ENCODE results near the gene LRRIQ1. TPM values are rescaled to one million over a fixed set of nuclear protein-coding genes. Genes with fewer than 3 reads are reported as not detected.

Gene LRRIQ1
- total RNA-seq, 2 experiments from 2014 or later = not detected

DNA sequence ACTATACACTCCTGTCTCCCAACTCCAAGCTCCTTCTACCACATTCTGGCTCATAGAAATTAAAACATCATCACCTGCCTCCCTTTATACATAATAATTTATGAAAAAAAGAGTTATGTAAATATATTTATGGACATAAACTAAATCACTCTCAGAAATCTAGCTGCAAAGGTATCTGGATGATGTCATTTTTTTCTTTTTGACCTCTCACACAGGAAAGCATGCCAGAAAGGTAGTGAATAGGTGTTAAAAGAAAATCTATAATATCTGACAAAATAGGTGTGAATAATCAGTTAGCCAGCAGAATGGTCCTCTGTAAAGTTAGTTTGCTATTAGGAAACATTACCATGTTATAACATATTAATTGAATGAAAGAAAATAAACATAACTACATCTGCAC lies 7.7 kb downstream of the LRRIQ1 start:
- CTCF ChIA-PET = interaction anchor here (1.0 to 1.4 kb wide), 2 partner anchors 13 to 34 kb away, joined by 3 read pairs; no protein-coding TSS in a partner anchor
- intact Hi-C loops (cut with micrococcal nuclease) = no loop called here
- POLR2A ChIA-PET = no interaction called here
- Mint-ChIP-seq H3K4me1 (ENCODE audit: low read depth) (no peaks in the 10 kb centered on the region), H3K27ac (no peak overlapping the region), H3K4me3 (no peak overlapping the region), H3K36me3 (ENCODE audit: low read depth) (no peaks in the 10 kb centered on the region), H3K9me3 (no peaks in the 10 kb centered on the region), H3K27me3 (no peaks in the 10 kb centered on the region)
- no peak for ATAC-seq
- no peak for DNase-seq
- TF ChIP-seq, protein P1, sequence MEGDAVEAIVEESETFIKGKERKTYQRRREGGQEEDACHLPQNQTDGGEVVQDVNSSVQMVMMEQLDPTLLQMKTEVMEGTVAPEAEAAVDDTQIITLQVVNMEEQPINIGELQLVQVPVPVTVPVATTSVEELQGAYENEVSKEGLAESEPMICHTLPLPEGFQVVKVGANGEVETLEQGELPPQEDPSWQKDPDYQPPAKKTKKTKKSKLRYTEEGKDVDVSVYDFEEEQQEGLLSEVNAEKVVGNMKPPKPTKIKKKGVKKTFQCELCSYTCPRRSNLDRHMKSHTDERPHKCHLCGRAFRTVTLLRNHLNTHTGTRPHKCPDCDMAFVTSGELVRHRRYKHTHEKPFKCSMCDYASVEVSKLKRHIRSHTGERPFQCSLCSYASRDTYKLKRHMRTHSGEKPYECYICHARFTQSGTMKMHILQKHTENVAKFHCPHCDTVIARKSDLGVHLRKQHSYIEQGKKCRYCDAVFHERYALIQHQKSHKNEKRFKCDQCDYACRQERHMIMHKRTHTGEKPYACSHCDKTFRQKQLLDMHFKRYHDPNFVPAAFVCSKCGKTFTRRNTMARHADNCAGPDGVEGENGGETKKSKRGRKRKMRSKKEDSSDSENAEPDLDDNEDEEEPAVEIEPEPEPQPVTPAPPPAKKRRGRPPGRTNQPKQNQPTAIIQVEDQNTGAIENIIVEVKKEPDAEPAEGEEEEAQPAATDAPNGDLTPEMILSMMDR (IDR thresholded peaks at IDR 0.05) = no peak

DNA sequence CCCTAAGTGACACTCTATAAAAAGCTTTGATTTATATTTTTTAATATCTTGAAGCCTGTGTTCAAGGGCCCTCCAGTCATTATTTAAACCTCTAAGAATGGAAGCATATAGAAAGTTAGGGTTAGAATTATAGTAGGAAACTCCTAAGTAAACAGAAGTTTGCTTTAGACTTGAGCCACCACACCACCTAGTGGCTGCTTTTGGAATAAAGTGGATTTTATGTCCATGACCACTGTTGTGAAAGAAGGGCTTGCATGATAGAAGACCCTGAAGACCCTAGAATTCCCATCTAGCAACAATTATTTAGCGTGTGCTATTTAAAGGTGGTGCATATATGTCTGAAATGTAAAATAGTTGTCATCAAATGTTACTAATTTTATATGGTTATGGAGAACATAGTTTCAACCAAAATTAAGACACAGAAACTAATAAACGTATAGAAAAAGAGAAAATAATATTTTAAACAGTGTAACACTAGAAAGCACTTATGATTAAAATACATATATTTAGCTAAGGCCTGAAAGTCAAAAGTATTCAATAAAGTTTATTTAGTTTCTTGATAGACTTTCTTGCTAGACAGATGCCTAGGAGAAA lies 21.3 kb downstream of the LRRIQ1 start:
- Mint-ChIP-seq H3K9me3 (no peaks in the 10 kb centered on the region), H3K27ac (no peak overlapping the region), H3K36me3 (ENCODE audit: low read depth) (no peaks in the 10 kb centered on the region), H3K4me3 (no peak overlapping the region), H3K4me1 (ENCODE audit: low read depth) (no peaks in the 10 kb centered on the region), H3K27me3 (no peaks in the 10 kb centered on the region)
- intact Hi-C loops (cut with micrococcal nuclease) = loop anchor here (10.0 kb wide), 1 partner anchor 183 kb away; no protein-coding TSS in a partner anchor
- ChIA-PET POLR2A (no interaction called here), CTCF (interaction anchor here (0.9 to 2.9 kb wide), 13 partner anchors 8 to 815 kb away, joined by 3 to 23 read pairs (median 4); no protein-coding TSS in a partner anchor)
- ATAC-seq = no peak
- TF ChIP-seq, protein P1 (IDR thresholded peaks at IDR 0.05) = peak; percentile 81
- DNase-seq = peak; percentile 41

DNA sequence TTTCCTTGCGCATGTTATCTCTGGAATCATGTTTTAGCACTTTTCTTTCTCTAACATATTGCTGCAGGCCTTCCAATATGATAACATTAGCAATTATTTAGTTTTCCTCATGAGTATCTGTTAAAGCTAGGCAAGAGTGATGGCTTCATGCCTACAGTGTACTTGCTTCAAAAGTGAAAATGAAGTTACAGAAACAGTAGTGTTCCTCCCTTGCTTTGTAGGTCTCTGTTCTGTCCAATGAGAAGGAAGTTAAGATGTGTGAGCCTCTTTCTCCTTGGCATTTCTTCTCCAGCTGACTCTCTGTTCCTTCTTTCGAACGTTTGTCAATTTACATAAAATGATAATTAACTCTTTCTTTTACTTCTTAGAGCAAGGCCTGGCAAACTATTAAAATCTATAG lies 22.2 kb downstream of the LRRIQ1 start:
- Mint-ChIP-seq H3K36me3 (ENCODE audit: low read depth) (no peaks in the 10 kb centered on the region), H3K27me3 (no peaks in the 10 kb centered on the region), H3K4me1 (ENCODE audit: low read depth) (no peaks in the 10 kb centered on the region), H3K27ac (no peak overlapping the region), H3K9me3 (no peaks in the 10 kb centered on the region), H3K4me3 (no peak overlapping the region)
- DNase-seq = no peak
- ATAC-seq = no peak
- TF ChIP-seq, protein P1 (IDR thresholded peaks at IDR 0.05) = no peak
- POLR2A ChIA-PET = no interaction called here
- intact Hi-C loops (cut with micrococcal nuclease) = loop anchor here (10.0 kb wide), 1 partner anchor 184 kb away; no protein-coding TSS in a partner anchor
- CTCF ChIA-PET = interaction anchor here (0.9 to 2.9 kb wide), 6 partner anchors 9 to 215 kb away, joined by 3 to 23 read pairs (median 5); no protein-coding TSS in a partner anchor

DNA sequence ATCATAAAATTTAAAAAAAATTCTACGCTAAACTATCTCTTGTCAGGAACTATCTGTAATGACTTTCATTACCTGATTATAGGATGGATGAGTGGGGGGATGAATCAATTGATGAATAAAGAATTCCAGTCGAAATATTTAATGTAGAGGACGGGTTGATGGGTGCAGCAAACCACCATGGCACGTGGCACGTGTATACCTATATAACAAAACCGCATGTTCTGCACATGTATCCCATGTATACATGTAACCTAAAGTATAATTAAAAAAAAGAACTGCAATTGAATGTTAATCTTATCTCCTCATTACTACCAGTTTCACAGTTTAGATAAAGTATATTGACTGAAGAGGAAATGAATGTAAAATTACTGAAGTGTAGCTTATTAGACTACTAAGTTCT lies 23.4 kb downstream of the LRRIQ1 start:
- intact Hi-C loops (cut with micrococcal nuclease) = loop anchor here (10.0 kb wide), 1 partner anchor 185 kb away; no protein-coding TSS in a partner anchor
- Mint-ChIP-seq H3K4me1 (ENCODE audit: low read depth) (no peaks in the 10 kb centered on the region), H3K9me3 (no peaks in the 10 kb centered on the region), H3K27me3 (no peaks in the 10 kb centered on the region), H3K36me3 (ENCODE audit: low read depth) (no peaks in the 10 kb centered on the region), H3K4me3 (no peak overlapping the region), H3K27ac (no peak overlapping the region)
- ChIA-PET CTCF (interaction anchor here (2.9 kb wide), 1 partner anchor 185 kb away, joined by 23 read pairs; no protein-coding TSS in a partner anchor), POLR2A (no interaction called here)
- TF ChIP-seq, protein P1 (IDR thresholded peaks at IDR 0.05) = no peak
- DNase-seq (no peak), ATAC-seq (no peak)

DNA sequence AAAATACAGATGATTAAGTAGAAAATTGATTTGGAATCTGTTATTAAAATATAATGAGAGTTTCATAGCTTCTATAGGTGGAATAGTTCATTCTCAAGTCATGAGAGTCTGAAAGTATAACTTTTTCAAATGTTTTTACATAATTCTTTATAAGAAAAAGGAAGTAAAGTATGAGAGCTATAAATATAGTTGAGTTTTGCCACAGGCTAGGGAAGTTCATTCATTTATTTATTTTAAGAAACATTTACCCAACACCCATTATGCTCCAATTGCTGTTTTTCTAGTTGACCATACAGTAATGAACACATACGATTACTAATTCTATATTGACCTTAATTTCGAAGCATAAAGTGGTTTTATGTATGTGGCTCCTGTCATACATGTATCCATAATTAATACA lies 24.8 kb downstream of the LRRIQ1 start:
- ATAC-seq = no peak
- POLR2A ChIA-PET = no interaction called here

More for the DNA sequence above, 24.8 kb downstream of the LRRIQ1 start:
- no peaks in the 10 kb centered on the region for H3K4me1 Mint-ChIP-seq (ENCODE audit: low read depth)
- H3K36me3 Mint-ChIP-seq (ENCODE audit: low read depth) = no peaks in the 10 kb centered on the region
- no peaks in the 10 kb centered on the region for H3K9me3 Mint-ChIP-seq
- DNase-seq = no peak
- peaks cover 1% of the 10 kb centered on the region for H3K27me3 Mint-ChIP-seq
- CTCF ChIA-PET = no interaction called here
- TF ChIP-seq, protein P1 (IDR thresholded peaks at IDR 0.05) = no peak
- H3K27ac Mint-ChIP-seq = no peak overlapping the region
- intact Hi-C loops (cut with micrococcal nuclease) = no loop called here
- H3K4me3 Mint-ChIP-seq = no peak overlapping the region

Measured in activated CD8-positive, alpha-beta T cell treated with anti-CD3 and anti-CD28 coated beads for 36 hours (primary cell).